ENCODE measurements around the gene DSC1.
A peak's percentile ranks its signal among the peaks of the same experiment; 100 is the strongest.

DNA sequence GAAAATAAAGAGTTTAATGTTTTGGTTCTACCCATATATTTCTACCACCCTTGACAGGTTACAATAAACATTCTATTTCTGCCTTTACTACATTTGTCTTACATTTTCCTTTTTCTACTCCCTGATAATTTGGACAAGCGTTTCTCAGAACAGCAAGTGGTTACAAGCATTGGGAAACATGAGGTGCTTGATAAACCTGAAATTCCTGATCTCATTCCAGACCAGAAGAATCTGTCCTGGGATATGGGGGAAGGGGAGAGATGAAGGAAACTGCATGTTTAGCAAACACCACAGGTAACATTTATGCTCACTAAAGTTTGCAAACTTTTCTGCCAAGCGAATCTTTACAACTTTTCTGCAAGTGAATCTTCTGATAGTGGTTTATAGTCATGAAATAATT, 28.3 kb upstream of the DSC1 start:
- TF ChIP-seq, protein P1, sequence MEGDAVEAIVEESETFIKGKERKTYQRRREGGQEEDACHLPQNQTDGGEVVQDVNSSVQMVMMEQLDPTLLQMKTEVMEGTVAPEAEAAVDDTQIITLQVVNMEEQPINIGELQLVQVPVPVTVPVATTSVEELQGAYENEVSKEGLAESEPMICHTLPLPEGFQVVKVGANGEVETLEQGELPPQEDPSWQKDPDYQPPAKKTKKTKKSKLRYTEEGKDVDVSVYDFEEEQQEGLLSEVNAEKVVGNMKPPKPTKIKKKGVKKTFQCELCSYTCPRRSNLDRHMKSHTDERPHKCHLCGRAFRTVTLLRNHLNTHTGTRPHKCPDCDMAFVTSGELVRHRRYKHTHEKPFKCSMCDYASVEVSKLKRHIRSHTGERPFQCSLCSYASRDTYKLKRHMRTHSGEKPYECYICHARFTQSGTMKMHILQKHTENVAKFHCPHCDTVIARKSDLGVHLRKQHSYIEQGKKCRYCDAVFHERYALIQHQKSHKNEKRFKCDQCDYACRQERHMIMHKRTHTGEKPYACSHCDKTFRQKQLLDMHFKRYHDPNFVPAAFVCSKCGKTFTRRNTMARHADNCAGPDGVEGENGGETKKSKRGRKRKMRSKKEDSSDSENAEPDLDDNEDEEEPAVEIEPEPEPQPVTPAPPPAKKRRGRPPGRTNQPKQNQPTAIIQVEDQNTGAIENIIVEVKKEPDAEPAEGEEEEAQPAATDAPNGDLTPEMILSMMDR (IDR thresholded peaks at IDR 0.05; ENCODE audit: control extremely low read depth in 1 of 3, insufficient read depth in 1 of 3, low read depth in 1 of 3, low read length in 3 of 3): no peak
- no peak for TF ChIP-seq POLR2A (IDR thresholded peaks at IDR 0.05; ENCODE audit: control extremely low read depth in 1 of 2, low read depth in 2 of 2, low read length in 2 of 2)
- no peak for TF ChIP-seq GABPA (IDR thresholded peaks at IDR 0.05; ENCODE audit: borderline replicate concordance, insufficient read depth, low read length)
- peak; percentile 90 for TF ChIP-seq SP1 (IDR thresholded peaks at IDR 0.05; ENCODE audit: low read depth, low read length)
- no peak for TF ChIP-seq SP2 (IDR thresholded peaks at IDR 0.05; ENCODE audit: low read length)
- TF ChIP-seq NRF1 (IDR thresholded peaks at IDR 0.05; ENCODE audit: low read depth, low read length): no peak
